GM20431 (cell line): ENCODE results near the gene CAMTA1.

Experiments used
- in situ Hi-C: fragments of 300-500 bp; cut with MseI, MboI; formaldehyde crosslinking; loops from one replicate; pipeline ENCODE4 v1.15.0; 2020; ENCODE audit warnings: low sequenced_read_pairs; ENCODE audit not compliant: unreplicated experiment

The CAMTA1 gene

GRCh38 chr1:6898974-6899539 lies 113.8 kb downstream of the CAMTA1 start:
- in situ Hi-C loops: no loop called here

- in situ Hi-C loops: no loop called here
These were observed 114.4 kb downstream of the CAMTA1 start for GRCh38 chr1:6899621-6900020.

- in situ Hi-C loops: no loop called here
These were observed 116.9 kb downstream of the CAMTA1 start for GRCh38 chr1:6902153-6902552.

- in situ Hi-C loops: no loop called here
These were observed 119.4 kb downstream of the CAMTA1 start for GRCh38 chr1:6904476-6905170.

- in situ Hi-C loops: no loop called here
These were observed 120.1 kb downstream of the CAMTA1 start for GRCh38 chr1:6905331-6905730.

- in situ Hi-C loops: no loop called here
These were observed 120.5 kb downstream of the CAMTA1 start for GRCh38 chr1:6905790-6906189.

GRCh38 chr1:6906783-6907182 lies 121.5 kb downstream of the CAMTA1 start:
- in situ Hi-C loops: no loop called here

- in situ Hi-C loops: no loop called here
These were observed 121.9 kb downstream of the CAMTA1 start for GRCh38 chr1:6907201-6907600.

GRCh38 chr1:6907676-6908434 lies 122.6 kb downstream of the CAMTA1 start:
- in situ Hi-C loops: no loop called here

GRCh38 chr1:6909401-6909800 lies 124.1 kb downstream of the CAMTA1 start:
- in situ Hi-C loops: no loop called here

GRCh38 chr1:6909857-6910256 lies 124.6 kb downstream of the CAMTA1 start:
- in situ Hi-C loops: no loop called here

GRCh38 chr1:6911021-6911941 lies 126.0 kb downstream of the CAMTA1 start:
- in situ Hi-C loops: no loop called here

GRCh38 chr1:6911974-6912373 lies 126.7 kb downstream of the CAMTA1 start:
- in situ Hi-C loops: no loop called here

- in situ Hi-C loops: no loop called here
These were observed 127.3 kb downstream of the CAMTA1 start for GRCh38 chr1:6912518-6912917.

- in situ Hi-C loops: no loop called here
These were observed 127.8 kb downstream of the CAMTA1 start for GRCh38 chr1:6913086-6913485.

GRCh38 chr1:6914706-6915105 lies 129.5 kb downstream of the CAMTA1 start:
- in situ Hi-C loops: no loop called here

- in situ Hi-C loops: no loop called here
These were observed 130.8 kb downstream of the CAMTA1 start for GRCh38 chr1:6915999-6916565.

- in situ Hi-C loops: no loop called here
These were observed 131.8 kb downstream of the CAMTA1 start for GRCh38 chr1:6917067-6917466.

GRCh38 chr1:6918186-6918924 lies 133.1 kb downstream of the CAMTA1 start:
- in situ Hi-C loops: no loop called here
